ENCODE data around the gene TRIM28. TPM values are rescaled to one million over a fixed set of nuclear protein-coding genes. Genes with fewer than 3 reads are reported as not detected.

The TRIM28 gene
- total RNA-seq, 1 experiment from 2014 or later, result 1,221 TPM

DNA sequence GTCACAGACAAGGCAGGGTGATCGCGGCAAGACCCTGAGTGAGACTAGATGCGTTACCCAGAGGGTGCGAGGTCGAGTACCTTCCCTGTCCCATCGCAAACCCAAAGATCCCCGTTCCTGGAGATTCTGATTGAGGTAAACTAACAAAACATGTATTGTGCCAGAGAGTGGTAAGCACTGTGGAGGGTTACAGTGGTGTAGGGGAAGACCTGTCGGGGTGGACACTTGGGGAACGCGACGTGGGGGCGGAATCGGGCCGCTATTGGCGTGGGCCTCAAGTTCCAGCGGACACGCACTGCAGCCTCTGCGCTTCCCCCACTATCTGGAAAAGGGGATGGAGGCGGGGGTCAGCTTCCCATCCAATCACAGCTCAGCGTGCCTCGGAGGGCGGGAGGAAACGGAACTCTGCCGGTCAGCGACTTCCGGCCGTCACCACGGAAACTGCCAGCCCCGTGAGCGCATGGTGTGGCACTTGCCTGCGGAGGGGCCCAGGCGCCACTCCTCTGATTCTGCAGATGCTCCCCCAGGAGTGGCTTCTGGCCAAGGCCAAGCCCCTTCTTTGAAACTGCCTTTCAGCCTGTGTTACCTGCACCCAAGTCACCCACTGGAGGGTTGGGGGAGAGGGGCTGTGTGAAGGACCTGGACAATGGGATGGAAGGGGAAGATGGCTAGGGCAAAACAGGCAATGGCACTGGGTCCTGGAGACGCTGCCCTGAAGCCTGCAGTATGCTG, 15.6 kb downstream of the TRIM28 start (continued):
- TF ChIP-seq, protein P1, sequence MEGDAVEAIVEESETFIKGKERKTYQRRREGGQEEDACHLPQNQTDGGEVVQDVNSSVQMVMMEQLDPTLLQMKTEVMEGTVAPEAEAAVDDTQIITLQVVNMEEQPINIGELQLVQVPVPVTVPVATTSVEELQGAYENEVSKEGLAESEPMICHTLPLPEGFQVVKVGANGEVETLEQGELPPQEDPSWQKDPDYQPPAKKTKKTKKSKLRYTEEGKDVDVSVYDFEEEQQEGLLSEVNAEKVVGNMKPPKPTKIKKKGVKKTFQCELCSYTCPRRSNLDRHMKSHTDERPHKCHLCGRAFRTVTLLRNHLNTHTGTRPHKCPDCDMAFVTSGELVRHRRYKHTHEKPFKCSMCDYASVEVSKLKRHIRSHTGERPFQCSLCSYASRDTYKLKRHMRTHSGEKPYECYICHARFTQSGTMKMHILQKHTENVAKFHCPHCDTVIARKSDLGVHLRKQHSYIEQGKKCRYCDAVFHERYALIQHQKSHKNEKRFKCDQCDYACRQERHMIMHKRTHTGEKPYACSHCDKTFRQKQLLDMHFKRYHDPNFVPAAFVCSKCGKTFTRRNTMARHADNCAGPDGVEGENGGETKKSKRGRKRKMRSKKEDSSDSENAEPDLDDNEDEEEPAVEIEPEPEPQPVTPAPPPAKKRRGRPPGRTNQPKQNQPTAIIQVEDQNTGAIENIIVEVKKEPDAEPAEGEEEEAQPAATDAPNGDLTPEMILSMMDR (IDR thresholded peaks at IDR 0.05), result no peak
- TF ChIP-seq, protein P2, sequence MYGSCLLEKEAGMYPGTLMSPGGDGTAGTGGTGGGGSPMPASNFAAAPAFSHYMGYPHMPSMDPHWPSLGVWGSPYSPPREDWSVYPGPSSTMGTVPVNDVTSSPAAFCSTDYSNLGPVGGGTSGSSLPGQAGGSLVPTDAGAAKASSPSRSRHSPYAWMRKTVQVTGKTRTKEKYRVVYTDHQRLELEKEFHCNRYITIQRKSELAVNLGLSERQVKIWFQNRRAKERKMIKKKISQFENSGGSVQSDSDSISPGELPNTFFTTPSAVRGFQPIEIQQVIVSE (CRISPR knock-in tag; IDR thresholded peaks at IDR 0.05; ENCODE audit: borderline replicate concordance), result no peak
- TF ChIP-seq ZNF263 (CRISPR knock-in tag; IDR thresholded peaks at IDR 0.05; ENCODE audit: low read depth) (no peak), RELA (CRISPR knock-in tag; IDR thresholded peaks at IDR 0.05; ENCODE audit: borderline replicate concordance) (no peak), HMGA2 (CRISPR knock-in tag; IDR thresholded peaks at IDR 0.05) (0 out of 2 replicates have a peak, but pooled peaks have one; percentile 4), TEAD1 (CRISPR knock-in tag; IDR thresholded peaks at IDR 0.05) (peak; percentile 64; the same call in 1 of the 2 replicates), PRRX2 (CRISPR knock-in tag; IDR thresholded peaks at IDR 0.05) (no peak; the same call in 1 of the 2 replicates), CREM (CRISPR knock-in tag; IDR thresholded peaks at IDR 0.05) (no peak; the same call in 1 of the 2 replicates), SOX15 (CRISPR knock-in tag; IDR thresholded peaks at IDR 0.05) (no peak), EMX1 (CRISPR knock-in tag; IDR thresholded peaks at IDR 0.05) (no peak), SMAD3 (CRISPR knock-in tag; IDR thresholded peaks at IDR 0.05; ENCODE audit: borderline replicate concordance) (no peak; the same call in 1 of the 2 replicates), ZNF671 (CRISPR knock-in tag; IDR thresholded peaks at IDR 0.05) (peak; percentile 29; the same call in 1 of the 2 replicates), ETV6 (CRISPR knock-in tag; IDR thresholded peaks at IDR 0.05) (peak; percentile 80; the same call in 1 of the 2 replicates), CBFB (CRISPR knock-in tag; IDR thresholded peaks at IDR 0.05; ENCODE audit: low read depth) (no peak), ZNF121 (CRISPR knock-in tag; IDR thresholded peaks at IDR 0.05) (no peak), IRF2 (CRISPR knock-in tag; IDR thresholded peaks at IDR 0.05; ENCODE audit: borderline replicate concordance, low read depth) (no peak), ZNF232 (CRISPR knock-in tag; IDR thresholded peaks at IDR 0.05) (no peak; the same call in 1 of the 2 replicates), KAT7 (CRISPR knock-in tag; IDR thresholded peaks at IDR 0.05; ENCODE audit: borderline replicate concordance) (no peak), CREB1 (CRISPR knock-in tag; IDR thresholded peaks at IDR 0.05) (no peak)
- TF ChIP-seq, protein P3, sequence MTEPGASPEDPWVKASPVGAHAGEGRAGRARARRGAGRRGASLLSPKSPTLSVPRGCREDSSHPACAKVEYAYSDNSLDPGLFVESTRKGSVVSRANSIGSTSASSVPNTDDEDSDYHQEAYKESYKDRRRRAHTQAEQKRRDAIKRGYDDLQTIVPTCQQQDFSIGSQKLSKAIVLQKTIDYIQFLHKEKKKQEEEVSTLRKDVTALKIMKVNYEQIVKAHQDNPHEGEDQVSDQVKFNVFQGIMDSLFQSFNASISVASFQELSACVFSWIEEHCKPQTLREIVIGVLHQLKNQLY (CRISPR knock-in tag; IDR thresholded peaks at IDR 0.05), result peak; percentile 46; the same call in 1 of the 2 replicates
- TF ChIP-seq, protein P4, sequence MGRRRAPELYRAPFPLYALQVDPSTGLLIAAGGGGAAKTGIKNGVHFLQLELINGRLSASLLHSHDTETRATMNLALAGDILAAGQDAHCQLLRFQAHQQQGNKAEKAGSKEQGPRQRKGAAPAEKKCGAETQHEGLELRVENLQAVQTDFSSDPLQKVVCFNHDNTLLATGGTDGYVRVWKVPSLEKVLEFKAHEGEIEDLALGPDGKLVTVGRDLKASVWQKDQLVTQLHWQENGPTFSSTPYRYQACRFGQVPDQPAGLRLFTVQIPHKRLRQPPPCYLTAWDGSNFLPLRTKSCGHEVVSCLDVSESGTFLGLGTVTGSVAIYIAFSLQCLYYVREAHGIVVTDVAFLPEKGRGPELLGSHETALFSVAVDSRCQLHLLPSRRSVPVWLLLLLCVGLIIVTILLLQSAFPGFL (CRISPR knock-in tag; IDR thresholded peaks at IDR 0.05; ENCODE audit: borderline replicate concordance), result no peak
- TF ChIP-seq, protein P5, sequence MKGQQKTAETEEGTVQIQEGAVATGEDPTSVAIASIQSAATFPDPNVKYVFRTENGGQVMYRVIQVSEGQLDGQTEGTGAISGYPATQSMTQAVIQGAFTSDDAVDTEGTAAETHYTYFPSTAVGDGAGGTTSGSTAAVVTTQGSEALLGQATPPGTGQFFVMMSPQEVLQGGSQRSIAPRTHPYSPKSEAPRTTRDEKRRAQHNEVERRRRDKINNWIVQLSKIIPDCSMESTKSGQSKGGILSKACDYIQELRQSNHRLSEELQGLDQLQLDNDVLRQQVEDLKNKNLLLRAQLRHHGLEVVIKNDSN (CRISPR knock-in tag; IDR thresholded peaks at IDR 0.05), result peak; percentile 57; the same call in 1 of the 2 replicates
- TF ChIP-seq, protein P6, sequence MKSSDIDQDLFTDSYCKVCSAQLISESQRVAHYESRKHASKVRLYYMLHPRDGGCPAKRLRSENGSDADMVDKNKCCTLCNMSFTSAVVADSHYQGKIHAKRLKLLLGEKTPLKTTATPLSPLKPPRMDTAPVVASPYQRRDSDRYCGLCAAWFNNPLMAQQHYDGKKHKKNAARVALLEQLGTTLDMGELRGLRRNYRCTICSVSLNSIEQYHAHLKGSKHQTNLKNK (CRISPR knock-in tag; IDR thresholded peaks at IDR 0.05), result no peak
- TF ChIP-seq, protein P7, sequence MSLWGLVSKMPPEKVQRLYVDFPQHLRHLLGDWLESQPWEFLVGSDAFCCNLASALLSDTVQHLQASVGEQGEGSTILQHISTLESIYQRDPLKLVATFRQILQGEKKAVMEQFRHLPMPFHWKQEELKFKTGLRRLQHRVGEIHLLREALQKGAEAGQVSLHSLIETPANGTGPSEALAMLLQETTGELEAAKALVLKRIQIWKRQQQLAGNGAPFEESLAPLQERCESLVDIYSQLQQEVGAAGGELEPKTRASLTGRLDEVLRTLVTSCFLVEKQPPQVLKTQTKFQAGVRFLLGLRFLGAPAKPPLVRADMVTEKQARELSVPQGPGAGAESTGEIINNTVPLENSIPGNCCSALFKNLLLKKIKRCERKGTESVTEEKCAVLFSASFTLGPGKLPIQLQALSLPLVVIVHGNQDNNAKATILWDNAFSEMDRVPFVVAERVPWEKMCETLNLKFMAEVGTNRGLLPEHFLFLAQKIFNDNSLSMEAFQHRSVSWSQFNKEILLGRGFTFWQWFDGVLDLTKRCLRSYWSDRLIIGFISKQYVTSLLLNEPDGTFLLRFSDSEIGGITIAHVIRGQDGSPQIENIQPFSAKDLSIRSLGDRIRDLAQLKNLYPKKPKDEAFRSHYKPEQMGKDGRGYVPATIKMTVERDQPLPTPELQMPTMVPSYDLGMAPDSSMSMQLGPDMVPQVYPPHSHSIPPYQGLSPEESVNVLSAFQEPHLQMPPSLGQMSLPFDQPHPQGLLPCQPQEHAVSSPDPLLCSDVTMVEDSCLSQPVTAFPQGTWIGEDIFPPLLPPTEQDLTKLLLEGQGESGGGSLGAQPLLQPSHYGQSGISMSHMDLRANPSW (CRISPR knock-in tag; conservative IDR thresholded peaks at IDR 0.05; ENCODE audit: low read depth), result no peak
- TF ChIP-seq, protein P8, sequence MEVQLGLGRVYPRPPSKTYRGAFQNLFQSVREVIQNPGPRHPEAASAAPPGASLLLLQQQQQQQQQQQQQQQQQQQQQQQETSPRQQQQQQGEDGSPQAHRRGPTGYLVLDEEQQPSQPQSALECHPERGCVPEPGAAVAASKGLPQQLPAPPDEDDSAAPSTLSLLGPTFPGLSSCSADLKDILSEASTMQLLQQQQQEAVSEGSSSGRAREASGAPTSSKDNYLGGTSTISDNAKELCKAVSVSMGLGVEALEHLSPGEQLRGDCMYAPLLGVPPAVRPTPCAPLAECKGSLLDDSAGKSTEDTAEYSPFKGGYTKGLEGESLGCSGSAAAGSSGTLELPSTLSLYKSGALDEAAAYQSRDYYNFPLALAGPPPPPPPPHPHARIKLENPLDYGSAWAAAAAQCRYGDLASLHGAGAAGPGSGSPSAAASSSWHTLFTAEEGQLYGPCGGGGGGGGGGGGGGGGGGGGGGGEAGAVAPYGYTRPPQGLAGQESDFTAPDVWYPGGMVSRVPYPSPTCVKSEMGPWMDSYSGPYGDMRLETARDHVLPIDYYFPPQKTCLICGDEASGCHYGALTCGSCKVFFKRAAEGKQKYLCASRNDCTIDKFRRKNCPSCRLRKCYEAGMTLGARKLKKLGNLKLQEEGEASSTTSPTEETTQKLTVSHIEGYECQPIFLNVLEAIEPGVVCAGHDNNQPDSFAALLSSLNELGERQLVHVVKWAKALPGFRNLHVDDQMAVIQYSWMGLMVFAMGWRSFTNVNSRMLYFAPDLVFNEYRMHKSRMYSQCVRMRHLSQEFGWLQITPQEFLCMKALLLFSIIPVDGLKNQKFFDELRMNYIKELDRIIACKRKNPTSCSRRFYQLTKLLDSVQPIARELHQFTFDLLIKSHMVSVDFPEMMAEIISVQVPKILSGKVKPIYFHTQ (CRISPR knock-in tag; IDR thresholded peaks at IDR 0.05), result peak; percentile 66; the same call in 1 of the 2 replicates
